Fibroblast of pulmonary artery (primary cell): Measurements from ENCODE around the gene PLCE1.

Source experiments
- DNase-seq: peaks from one replicate; pipeline ENCODE4 v3.0.0-alpha.2; 2010; ENCODE audit warnings: low read depth
- H3K4me3 ChIP-seq: replicated peaks from 2 replicates; pipeline ENCODE4 v1.5.1; 2011; ENCODE audit warnings: low read depth, mild to moderate bottlenecking, control low read depth, low read length, moderate library complexity
- CTCF ChIP-seq: IDR thresholded peaks from 2 replicates; pipeline ENCODE4 v1.5.1; 2011; ENCODE audit warnings: mild to moderate bottlenecking, control low read depth, low read length, inconsistent platforms; ENCODE audit errors: missing control alignments

PLCE1 gene

DNA sequence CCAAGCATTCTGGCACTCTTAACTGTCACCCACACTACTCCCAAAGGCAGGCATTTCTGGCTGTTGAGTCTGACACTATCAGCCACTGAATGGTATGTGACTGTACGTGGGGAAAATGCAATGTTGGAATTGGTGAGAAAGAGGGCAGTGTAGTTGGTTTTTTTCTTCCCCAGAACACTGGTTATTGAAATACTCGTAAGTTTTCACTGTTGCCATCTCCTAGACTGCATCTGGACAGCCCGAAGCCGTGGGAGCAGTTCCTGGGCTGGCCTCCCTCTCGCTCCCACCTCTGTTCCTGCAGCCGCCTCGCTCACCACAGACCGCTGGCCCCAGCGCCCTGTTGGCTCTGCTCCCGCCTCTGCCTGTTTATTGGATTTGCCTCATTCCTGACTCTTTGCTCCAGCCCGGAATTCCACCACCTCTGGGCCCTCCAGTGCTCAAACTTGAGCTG is 5.7 kb downstream of the PLCE1 start:
- no peak overlapping the region for H3K4me3 ChIP-seq
- peak; percentile 23 for TF ChIP-seq CTCF
- DNase-seq = peak; percentile 82

DNA sequence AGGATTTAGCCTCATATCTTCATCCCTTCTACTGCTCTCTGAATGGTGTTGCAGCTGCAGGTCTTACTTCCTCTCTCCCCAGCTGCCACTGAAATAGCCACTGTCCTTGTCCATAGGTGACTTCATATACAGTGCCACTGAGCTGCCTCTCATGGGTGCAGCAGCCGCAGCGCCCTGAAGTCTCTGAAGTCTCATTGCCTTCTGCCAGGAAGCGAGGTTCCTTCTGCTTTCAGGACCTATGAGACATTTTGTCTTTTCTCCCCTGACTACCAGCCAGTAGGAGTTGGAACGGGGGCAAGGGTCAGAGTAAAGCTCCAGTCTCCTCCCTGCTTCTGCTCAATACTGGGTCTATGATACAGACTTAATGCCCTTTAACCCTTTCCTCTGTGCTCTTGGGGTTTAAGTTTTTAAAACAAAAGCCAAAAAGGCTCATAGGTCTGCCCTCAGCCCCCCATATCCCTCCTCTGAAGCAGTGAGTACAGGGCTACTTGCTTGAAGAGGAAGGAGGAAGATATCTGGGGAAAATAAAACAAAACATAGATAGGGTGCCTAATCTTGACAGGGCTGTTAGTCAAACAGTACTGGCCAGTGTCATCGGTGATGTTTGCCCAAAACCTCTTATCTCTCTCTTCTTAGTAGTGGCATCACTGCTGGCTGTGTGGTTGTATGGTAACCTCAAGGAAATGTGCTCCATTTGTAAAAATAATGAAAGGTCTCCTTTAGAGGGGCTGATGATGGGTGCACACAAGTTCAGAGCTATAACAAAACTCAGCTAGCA is 7.1 kb downstream of the PLCE1 start:
- H3K4me3 ChIP-seq = no peak overlapping the region
- no peak for TF ChIP-seq CTCF
- DNase-seq = no peak

GRCh38 chr10:94001416-94001810 is 7.7 kb downstream of the PLCE1 start:
- no peak for DNase-seq
- no peak for TF ChIP-seq CTCF
- no peak overlapping the region for H3K4me3 ChIP-seq

DNA sequence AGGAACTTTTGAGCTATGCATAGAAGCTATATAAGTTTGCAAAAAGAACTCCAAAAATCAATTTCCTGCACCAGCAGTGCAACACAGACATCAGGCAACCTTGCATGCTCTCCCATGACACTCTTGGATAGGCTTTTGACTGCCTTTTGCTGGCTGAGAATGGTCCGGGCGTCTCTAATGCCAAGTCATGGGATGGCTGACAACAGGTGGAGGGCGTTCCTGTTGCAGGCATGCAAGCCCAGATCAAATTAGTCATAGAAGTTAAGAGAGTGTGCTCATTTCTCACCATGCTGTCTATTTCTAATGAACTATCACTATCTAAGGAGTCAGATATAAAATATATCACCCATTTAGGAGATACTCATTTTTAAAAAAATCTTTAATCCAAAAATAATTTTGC is 8.4 kb downstream of the PLCE1 start:
- DNase-seq = no peak
- no peak for TF ChIP-seq CTCF
- H3K4me3 ChIP-seq = no peak overlapping the region

DNA sequence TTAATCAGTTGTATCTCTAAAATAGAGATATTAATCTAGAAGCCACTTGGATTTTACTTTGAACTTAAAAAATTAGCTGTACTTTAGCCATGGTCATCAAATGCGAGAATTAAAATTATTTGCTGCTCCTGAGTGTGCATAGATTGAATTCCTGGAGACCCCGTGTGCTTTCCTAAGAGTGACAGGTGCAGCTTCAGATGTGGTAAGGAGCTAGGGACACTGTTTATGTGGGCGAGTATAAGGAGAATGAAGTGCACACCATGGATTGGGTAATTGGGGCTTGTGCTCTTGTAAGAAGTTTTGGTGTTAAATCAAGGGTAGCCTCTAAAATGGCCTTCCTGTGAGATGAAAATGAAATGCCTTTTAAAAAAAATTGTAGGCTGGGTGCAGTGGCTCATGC is 9.8 kb downstream of the PLCE1 start:
- no peak for DNase-seq
- no peak overlapping the region for H3K4me3 ChIP-seq
- TF ChIP-seq CTCF = no peak

DNA sequence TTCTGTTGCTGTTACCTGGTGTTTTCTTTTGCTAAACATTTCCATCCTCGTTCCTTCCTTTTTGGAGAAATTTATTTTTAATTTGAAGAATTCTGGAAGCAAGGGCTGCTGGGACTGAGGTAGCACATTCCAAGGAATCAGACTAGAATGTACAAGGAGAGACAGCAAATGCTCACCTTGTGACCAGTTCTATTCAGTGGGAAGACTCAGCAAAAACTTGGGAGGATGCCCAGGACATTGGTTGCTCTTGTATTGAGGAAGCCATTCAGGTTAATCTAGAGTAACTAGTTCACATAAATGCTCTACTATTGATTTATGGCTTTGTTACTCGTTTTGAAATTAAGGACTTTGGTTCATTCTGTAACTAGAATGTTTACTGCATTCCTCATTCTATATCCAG is 11.3 kb downstream of the PLCE1 start:
- TF ChIP-seq CTCF = no peak
- H3K4me3 ChIP-seq = no peak overlapping the region
- DNase-seq = peak; percentile 33
